Stimulated activated CD4-positive, alpha-beta T cell treated with anti-CD3 and anti-CD28 coated beads, TNF-alpha, amount 100 ng/mL, for 1 hour (primary cell): ENCODE data around the gene XIST.
"Not testable (repeated sequence)": the region's sequence is repeated elsewhere in the genome, so short reads cannot be mapped to it uniquely, and the experiment has no call there.

Experiments
- DNase-seq, 3 donors: peaks; one replicate each; pipeline ENCODE4 v3.0.0-alpha.2; 2020; ENCODE audit warnings: low read depth in 3 of 3, low spot score in 1 of 3

Gene XIST

DNA sequence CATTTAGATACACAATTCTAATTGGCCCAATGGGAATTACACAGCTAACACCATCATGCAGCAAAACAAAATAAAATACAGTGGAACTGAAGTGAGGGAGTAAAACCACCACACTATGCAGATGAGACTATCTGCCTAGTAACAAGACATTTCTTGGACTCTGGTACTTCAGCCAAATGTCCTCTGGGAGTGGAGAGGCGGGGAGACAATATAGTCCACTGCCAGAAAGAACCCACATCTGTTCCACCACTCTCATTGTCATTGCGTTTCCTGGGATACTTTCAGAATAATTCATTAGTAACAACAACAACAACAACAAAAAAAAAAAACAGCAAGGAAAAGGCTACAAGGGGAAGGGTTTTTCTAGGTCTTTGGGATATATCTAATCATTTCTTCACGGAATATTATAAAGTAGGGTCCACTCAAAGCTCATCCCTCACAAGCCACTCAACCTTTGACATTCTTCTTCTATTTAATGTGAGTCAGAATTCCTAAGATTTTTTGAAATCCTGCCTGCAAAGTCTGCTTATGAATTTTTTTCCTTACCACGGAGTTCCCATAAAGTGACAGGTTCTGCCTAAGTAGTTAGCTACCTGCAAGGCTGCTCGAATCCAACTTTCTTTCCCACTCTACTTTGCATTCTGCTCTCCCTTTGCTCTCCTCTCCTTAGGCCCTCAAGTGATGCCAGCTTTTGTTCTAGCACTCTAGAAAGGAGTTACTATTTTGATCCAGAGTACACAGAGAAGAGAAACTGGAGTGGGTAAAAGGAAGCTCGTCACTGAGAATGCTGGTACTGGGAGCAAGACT is 34.9 kb downstream of the XIST start:
- no peak for DNase-seq

DNA sequence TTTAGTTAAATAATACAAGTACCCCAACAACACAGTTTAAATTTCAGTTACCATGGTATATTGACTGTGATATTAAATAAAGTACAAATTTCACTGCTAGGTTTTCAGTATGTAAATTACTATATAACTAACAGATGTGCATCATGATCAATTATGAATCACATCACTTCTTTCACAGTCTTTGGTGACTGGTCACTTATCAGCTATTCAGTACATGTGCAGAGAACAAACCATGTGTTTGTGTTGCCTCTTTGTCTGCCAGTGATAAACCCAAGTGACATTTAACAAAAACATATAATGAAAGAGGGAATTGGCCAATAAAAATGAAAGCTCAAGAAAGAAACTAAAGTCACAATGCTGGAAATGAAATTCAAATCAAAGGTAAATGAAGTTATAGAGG is 40.3 kb downstream of the XIST start:
- DNase-seq: no peak

DNA sequence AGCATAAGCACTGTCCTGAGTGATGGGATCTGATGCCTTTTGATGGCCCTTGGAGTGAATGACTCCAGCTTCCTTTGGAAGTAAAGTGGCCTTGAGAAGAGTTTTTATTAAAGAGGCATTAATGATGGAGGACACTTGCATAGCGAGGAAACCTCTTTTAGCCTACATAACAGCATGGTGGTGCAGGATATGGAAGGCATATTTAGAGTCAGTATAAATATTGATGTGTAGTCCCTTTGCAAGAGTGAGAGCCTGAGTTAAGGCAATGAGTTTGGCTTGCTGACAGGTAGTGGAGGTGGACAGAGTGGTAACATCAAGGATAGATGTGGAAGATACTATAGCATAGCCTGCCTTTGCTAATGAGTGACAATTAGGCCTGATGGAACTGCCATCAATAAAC is 48.4 kb downstream of the XIST start:
- DNase-seq: not testable (repeated sequence)

DNA sequence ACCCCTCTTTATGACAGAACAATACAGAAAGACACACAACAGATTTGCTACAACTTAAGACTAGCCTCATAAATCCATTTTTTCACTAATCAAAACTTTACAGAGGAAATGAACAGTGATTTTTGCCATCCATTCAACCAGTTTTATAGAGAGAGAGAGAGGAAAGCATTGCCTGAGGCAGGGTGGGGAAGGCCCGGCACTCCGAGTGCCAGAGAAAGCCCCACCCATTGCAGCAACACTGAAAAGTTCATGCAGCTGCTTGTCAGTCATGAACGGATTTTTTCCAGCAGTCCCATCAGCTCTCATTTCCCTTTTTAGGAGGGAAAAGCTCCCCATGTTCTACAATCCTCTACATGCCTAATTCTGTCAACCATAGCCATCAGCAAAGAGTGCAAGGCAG is 52.6 kb downstream of the XIST start:
- DNase-seq: no peak

DNA sequence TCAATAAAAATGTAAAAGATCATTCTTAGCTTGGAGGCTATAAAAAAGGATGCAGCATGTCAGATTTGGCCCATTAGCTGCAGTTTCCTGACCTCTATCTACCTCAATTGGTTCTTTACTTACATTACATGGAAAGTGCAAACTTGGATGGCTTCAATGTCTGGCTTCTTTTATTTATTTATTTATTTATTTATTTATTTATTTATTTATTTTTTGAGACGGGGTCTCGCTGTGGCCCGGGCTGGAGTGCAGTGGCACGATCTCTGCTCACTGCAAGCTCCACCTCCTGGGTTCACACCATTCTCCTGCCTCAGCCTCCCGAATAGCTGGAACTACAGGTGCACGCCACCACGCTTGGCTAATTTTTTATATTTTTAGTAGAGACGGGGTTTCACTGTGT is 60.0 kb downstream of the XIST start:
- DNase-seq: not testable (repeated sequence)

DNA sequence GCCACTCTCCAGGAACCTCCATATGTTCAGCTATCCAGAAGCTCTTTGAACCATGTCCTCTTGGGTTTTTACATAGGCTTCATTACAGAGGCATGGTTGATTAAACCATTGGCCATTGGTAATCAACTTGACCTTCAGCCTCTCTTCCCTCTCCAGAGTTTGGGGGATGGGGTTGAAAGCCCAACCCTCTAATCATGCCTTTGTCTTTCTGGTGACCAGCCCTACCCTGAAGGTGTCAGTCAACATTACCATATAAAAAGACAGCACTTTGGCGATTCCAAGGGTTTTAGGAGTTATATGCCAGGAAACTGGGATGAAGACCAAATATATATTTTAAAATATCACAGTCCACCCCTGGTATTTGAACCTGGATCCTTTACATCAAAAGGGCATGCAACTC is 67.0 kb downstream of the XIST start:
- DNase-seq: no peak
